GM12878 (cell line): Measurements from ENCODE around the gene LILRB2. TPM values are rescaled to one million over a fixed set of nuclear protein-coding genes. Genes with fewer than 3 reads are reported as not detected.

Experiments
- ATAC-seq: fragments of 200-7000 bp; cut with Tn5 transposase; 3 replicates; pipeline ENCODE4 v1.9.1; 2020; ENCODE audit warnings: mild to moderate bottlenecking, moderate library complexity
- BruUV-seq: library from RNA; stranded (reverse); fragments of 400-500 nt; replicated peaks from 2 replicates; lab custom pipeline; 2021; lab: Mats Ljungman, UMichigan
- CTCF ChIA-PET: fragments of 300-600 bp; sonication (Branson Sonifier 250); formaldehyde crosslinking; extraction: SDS; loops from one replicate; lab custom pipeline; 2021; ENCODE audit warnings: inconsistent platforms; lab: Yijun Ruan, JAX
- POLR2A ChIA-PET: fragments of 350-600 bp; formaldehyde crosslinking; extraction: SDS; loops from one replicate; lab custom pipeline; 2021; ENCODE audit warnings: inconsistent platforms; lab: Charles Lee
- RAD21 ChIA-PET: fragments of 300-600 bp; sonication (Branson Sonifier 250); formaldehyde crosslinking; loops from one replicate; lab custom pipeline; 2023; ENCODE audit warnings: antibody characterized with exemption; ENCODE audit not compliant: unreplicated experiment; lab: Charles Lee
- SMC1A ChIA-PET: fragments of 300-600 bp; sonication (Branson Sonifier 250); formaldehyde crosslinking; loops from one replicate; lab custom pipeline; 2023; ENCODE audit not compliant: unreplicated experiment, uncharacterized antibody; lab: Charles Lee
- DNase-seq: peaks from one replicate; pipeline ENCODE4 v3.0.0-alpha.2; 2011; ENCODE audit warnings: low read depth, low spot score
- FAIRE-seq: peaks from 3 replicates; lab custom pipeline; 2011; peaks lifted over from hg19 to GRCh38; lab: Jason Lieb, UNC
- H2AFZ ChIP-seq: 2 replicates; pipeline ENCODE4 v1.6.0; 2011; ENCODE audit warnings: low read depth, low read length, control low read depth; ENCODE audit not compliant: control insufficient read depth
- H3K27ac ChIP-seq: 2 replicates; pipeline ENCODE4 v1.5.1; 2011; ENCODE audit warnings: control low read depth; ENCODE audit not compliant: control insufficient read depth, insufficient read depth
- H3K27me3 ChIP-seq, 2 experiments: replicated peaks in 1 of 2; 2 replicates each; pipeline versions ENCODE4 v1.6.0 to v1.6.1; 2011; ENCODE audit warnings: low read length in 1 of 2; ENCODE audit not compliant: control insufficient read depth in 2 of 2, insufficient read depth in 2 of 2
- H3K36me3 ChIP-seq, 2 experiments: 2 replicates each; pipeline ENCODE4 v1.5.1; 2011; ENCODE audit warnings: low read length in 1 of 2; ENCODE audit not compliant: control insufficient read depth in 2 of 2, insufficient read depth in 2 of 2
- H3K4me1 ChIP-seq: 2 replicates; pipeline ENCODE4 v1.6.1; 2011; ENCODE audit warnings: mild to moderate bottlenecking, low read length, moderate library complexity, mixed read lengths; ENCODE audit not compliant: control insufficient read depth, insufficient read depth
- H3K4me2 ChIP-seq: 2 replicates; pipeline ENCODE4 v1.6.0; 2011; ENCODE audit warnings: control low read depth; ENCODE audit not compliant: control insufficient read depth, insufficient read depth
- H3K4me3 ChIP-seq: fragments of 200-600 bp; sonication (generic); 2 replicates; pipeline ENCODE4 v1.5.1; 2016
- H3K79me2 ChIP-seq: 2 replicates; pipeline ENCODE4 v1.6.0; 2011; ENCODE audit warnings: low read length; ENCODE audit not compliant: control insufficient read depth, insufficient read depth
- H3K9ac ChIP-seq: 2 replicates; pipeline ENCODE4 v1.8.0; 2011; ENCODE audit warnings: low read length, control low read depth, mixed read lengths; ENCODE audit not compliant: control insufficient read depth, insufficient read depth
- H3K9me3 ChIP-seq: replicated peaks from 3 replicates; pipeline ENCODE4 v1.5.1; 2011; ENCODE audit warnings: mild to moderate bottlenecking, low read length; ENCODE audit not compliant: control insufficient read depth, insufficient read depth
- H4K20me1 ChIP-seq: 2 replicates; pipeline ENCODE4 v1.6.0; 2011; ENCODE audit not compliant: control insufficient read depth, insufficient read depth
- ATF7 ChIP-seq: fragments of 450-650 bp; IDR thresholded peaks from 2 replicates; pipeline ENCODE4 v1.6.1; 2016; ENCODE audit warnings: low read depth, mild to moderate bottlenecking
- HDGF ChIP-seq: fragments of 450-650 bp; IDR thresholded peaks from 2 replicates; pipeline ENCODE4 v1.6.1; 2016; ENCODE audit warnings: antibody characterized with exemption
- RUNX3 ChIP-seq: IDR thresholded peaks from 2 replicates; pipeline ENCODE4 v1.6.1; 2012; ENCODE audit warnings: low read length, inconsistent platforms
- YBX1 ChIP-seq: fragments of 450-650 bp; IDR thresholded peaks from 2 replicates; pipeline ENCODE4 v1.6.1; 2016; ENCODE audit warnings: antibody characterized with exemption
- ZSCAN29 ChIP-seq: fragments of 450-650 bp; IDR thresholded peaks from 2 replicates; pipeline ENCODE4 v1.6.1; 2017; ENCODE audit warnings: mild to moderate bottlenecking, moderate library complexity
- WGBS: methylation state at CpG from one replicate; pipeline ENCODE4 v1.1.6; 2016; ENCODE audit warnings: low lambda C conversion rate; ENCODE audit not compliant: insufficient replicate concordance, insufficient coverage; ENCODE audit errors: missing lambda C conversion rate; 5-methylcytosine and 5-hydroxymethylcytosine counted together
- in situ Hi-C: fragments of 300-500 bp; cut with MboI; formaldehyde crosslinking; loops from 9 replicates; pipeline ENCODE4 v1.14.3; 2018; ENCODE audit warnings: mixed read lengths
- intact Hi-C: fragments of 100-400 bp; cut with micrococcal nuclease; formaldehyde crosslinking; loops from one replicate; pipeline ENCODE4 v1.14.2; 2022; ENCODE audit not compliant: unreplicated experiment
- polyA plus RNA-seq, 11 experiments: library from polyadenylated mRNA; depleted of rRNA in 4 of 11; unstranded in 6 of 11; stranded (reverse) in 5 of 11; fragments of >200 nt; fragmentation: Nextera tagmentation in 4 of 11; fragmentation: Illumina TruSeq in 1 of 11; extraction: Ambion mirVana in 4 of 11; extraction: Trizol in 1 of 11; gene quantifications; 1 replicate in 1 of 11; 2 replicates in 10 of 11; pipeline versions ENCODE4 v1.2.1 to v1.2.3, GENCODE V29; 2011 to 2016; ENCODE audit warnings: inconsistent platforms in 2 of 11, missing spikeins in 2 of 11, low read depth in 1 of 11
- total RNA-seq, 4 experiments: library from RNA; depleted of rRNA in 3 of 4; stranded (reverse); fragments of >200 nt in 3 of 4; fragmentation: Illumina TruSeq in 1 of 4; extraction: Trizol in 1 of 4; gene quantifications; 2 replicates each; pipeline versions ENCODE4 v1.2.1 to v1.2.3, GENCODE V29; 2013 to 2021
- TF ChIP-seq, protein P1 (sequence below): fragments of 450-650 bp; formaldehyde crosslinking; IDR thresholded peaks from 2 replicates; pipeline ENCODE4 v1.5.0; 2022; ENCODE audit warnings: mild to moderate bottlenecking, missing genetic modification characterization
- TF ChIP-seq, protein P2 (sequence below): fragments of 150-350 bp; IDR thresholded peaks from 2 replicates; pipeline ENCODE4 v1.6.1; 2016; ENCODE audit warnings: low read depth, low read length

LILRB2 gene
- total and polyA plus RNA-seq, 10 of the 15 experiments (the other 5 are each of a cell fraction or from before 2014, with no cell fraction given): 0.08 to 0.18 (median 0.15) TPM; not detected in 4

DNA sequence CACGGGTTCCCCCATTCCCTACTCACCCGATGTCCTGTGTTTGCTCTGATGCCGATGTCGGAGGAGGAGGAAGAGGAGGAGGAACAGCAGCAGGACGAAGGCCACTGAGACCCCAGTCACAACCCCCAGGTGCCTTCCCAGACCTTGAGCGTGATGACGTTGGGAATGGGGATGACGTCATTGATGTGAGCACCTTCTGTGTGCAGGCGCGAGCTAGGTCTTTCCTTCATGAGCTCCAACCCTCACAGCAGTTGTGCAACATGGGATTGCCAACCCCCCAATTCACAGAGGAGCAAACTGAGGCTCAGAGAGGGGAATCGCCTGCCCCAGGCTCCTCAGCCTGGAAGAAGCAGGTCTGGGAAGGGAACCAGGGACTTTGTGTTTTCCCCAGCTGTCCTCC is 28.1 kb downstream of the LILRB2 start:
- in situ Hi-C loops: no loop called here
- SMC1A ChIA-PET: no interaction called here
- no peak overlapping the region for H2AFZ ChIP-seq
- POLR2A ChIA-PET: interaction anchor here (0.6 kb wide), 1 partner anchor 271 kb away, joined by 4 read pairs; no protein-coding TSS in a partner anchor
- peaks cover 0 to 4% of the 10 kb centered on the region in 2 experiments; a peak in 1 of 4 replicates for H3K27me3 ChIP-seq
- BruUV-seq: no TSS peak
- ATAC-seq (no peak), FAIRE-seq (no peak), DNase-seq (no peak)
- RAD21 ChIA-PET: no interaction called here
- no peak overlapping the region for H3K4me3 ChIP-seq
- no peaks in the 10 kb centered on the region for H4K20me1 ChIP-seq
- H3K36me3 ChIP-seq: no peaks in the 10 kb centered on the region
- H3K79me2 ChIP-seq: no peaks in the 10 kb centered on the region
- WGBS: 32% methylated on average over 11 of the region's 11 CpGs
- CTCF ChIA-PET: interaction anchor here (0.7 kb wide), 1 partner anchor 138 kb away, joined by 3 read pairs; no protein-coding TSS in a partner anchor
- no peaks in the 10 kb centered on the region for H3K9me3 ChIP-seq
- no peak overlapping the region for H3K4me2 ChIP-seq
- H3K9ac ChIP-seq: no peak overlapping the region
- intact Hi-C loops: no loop called here
- no peak overlapping the region for H3K27ac ChIP-seq
- H3K4me1 ChIP-seq: no peaks in the 10 kb centered on the region; the same call in 1 of the 2 replicates
- TF ChIP-seq, protein P1, sequence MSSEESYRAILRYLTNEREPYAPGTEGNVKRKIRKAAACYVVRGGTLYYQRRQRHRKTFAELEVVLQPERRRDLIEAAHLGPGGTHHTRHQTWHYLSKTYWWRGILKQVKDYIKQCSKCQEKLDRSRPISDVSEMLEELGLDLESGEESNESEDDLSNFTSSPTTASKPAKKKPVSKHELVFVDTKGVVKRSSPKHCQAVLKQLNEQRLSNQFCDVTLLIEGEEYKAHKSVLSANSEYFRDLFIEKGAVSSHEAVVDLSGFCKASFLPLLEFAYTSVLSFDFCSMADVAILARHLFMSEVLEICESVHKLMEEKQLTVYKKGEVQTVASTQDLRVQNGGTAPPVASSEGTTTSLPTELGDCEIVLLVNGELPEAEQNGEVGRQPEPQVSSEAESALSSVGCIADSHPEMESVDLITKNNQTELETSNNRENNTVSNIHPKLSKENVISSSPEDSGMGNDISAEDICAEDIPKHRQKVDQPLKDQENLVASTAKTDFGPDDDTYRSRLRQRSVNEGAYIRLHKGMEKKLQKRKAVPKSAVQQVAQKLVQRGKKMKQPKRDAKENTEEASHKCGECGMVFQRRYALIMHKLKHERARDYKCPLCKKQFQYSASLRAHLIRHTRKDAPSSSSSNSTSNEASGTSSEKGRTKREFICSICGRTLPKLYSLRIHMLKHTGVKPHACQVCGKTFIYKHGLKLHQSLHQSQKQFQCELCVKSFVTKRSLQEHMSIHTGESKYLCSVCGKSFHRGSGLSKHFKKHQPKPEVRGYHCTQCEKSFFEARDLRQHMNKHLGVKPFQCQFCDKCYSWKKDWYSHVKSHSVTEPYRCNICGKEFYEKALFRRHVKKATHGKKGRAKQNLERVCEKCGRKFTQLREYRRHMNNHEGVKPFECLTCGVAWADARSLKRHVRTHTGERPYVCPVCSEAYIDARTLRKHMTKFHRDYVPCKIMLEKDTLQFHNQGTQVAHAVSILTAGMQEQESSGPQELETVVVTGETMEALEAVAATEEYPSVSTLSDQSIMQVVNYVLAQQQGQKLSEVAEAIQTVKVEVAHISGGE (CRISPR knock-in tag): no peak
- TF ChIP-seq ATF7: peak; percentile 47

DNA sequence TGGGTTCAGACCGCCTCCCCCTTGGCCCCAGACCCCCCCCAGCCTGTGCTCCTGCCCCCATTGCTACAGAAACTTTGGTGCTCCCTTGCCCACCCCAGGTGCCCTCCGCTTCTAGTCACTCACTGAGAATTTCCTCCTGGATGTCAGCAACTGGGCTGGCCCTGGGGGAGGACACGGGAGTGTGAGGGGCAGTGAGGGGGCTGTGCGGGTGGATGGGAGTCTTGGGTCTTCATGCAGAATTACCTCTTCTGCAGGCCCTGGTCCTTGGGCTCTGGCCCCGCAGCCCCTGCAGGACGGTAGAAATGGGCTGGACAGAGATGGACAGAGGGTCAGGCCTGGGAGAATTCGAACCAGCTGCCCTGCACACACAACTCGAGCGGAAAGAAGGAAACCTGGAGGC is 28.7 kb downstream of the LILRB2 start:
- intact Hi-C loops: no loop called here
- Histone ChIP-seq H3K4me2 (no peak overlapping the region), H3K4me1 (no peaks in the 10 kb centered on the region; the same call in 1 of the 2 replicates), H3K27me3 (peaks cover 0 to 4% of the 10 kb centered on the region in 2 experiments; a peak in 1 of 4 replicates), H3K9me3 (no peaks in the 10 kb centered on the region), H3K79me2 (no peaks in the 10 kb centered on the region), H2AFZ (no peak overlapping the region), H3K36me3 (no peaks in the 10 kb centered on the region), H4K20me1 (no peaks in the 10 kb centered on the region), H3K9ac (no peak overlapping the region), H3K4me3 (no peak overlapping the region), H3K27ac (no peak overlapping the region)
- in situ Hi-C loops: no loop called here
- ATAC-seq (no peak), FAIRE-seq (no peak), DNase-seq (no peak)
- no TSS peak for BruUV-seq
- 7% methylated on average over 8 of the region's 9 CpGs for WGBS
- ChIA-PET POLR2A (interaction anchor here (0.6 kb wide), 1 partner anchor 272 kb away, joined by 4 read pairs; no protein-coding TSS in a partner anchor), SMC1A (no interaction called here), CTCF (no interaction called here), RAD21 (no interaction called here)
- TF ChIP-seq YBX1 (no peak), HDGF (no peak), RUNX3 (no peak), ZSCAN29 (no peak)
- TF ChIP-seq, protein P2, sequence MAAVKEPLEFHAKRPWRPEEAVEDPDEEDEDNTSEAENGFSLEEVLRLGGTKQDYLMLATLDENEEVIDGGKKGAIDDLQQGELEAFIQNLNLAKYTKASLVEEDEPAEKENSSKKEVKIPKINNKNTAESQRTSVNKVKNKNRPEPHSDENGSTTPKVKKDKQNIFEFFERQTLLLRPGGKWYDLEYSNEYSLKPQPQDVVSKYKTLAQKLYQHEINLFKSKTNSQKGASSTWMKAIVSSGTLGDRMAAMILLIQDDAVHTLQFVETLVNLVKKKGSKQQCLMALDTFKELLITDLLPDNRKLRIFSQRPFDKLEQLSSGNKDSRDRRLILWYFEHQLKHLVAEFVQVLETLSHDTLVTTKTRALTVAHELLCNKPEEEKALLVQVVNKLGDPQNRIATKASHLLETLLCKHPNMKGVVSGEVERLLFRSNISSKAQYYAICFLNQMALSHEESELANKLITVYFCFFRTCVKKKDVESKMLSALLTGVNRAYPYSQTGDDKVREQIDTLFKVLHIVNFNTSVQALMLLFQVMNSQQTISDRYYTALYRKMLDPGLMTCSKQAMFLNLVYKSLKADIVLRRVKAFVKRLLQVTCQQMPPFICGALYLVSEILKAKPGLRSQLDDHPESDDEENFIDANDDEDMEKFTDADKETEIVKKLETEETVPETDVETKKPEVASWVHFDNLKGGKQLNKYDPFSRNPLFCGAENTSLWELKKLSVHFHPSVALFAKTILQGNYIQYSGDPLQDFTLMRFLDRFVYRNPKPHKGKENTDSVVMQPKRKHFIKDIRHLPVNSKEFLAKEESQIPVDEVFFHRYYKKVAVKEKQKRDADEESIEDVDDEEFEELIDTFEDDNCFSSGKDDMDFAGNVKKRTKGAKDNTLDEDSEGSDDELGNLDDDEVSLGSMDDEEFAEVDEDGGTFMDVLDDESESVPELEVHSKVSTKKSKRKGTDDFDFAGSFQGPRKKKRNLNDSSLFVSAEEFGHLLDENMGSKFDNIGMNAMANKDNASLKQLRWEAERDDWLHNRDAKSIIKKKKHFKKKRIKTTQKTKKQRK: no peak
